GM23338 (cell line): ENCODE measurements around the gene NTM. TPM values are rescaled to one million over a fixed set of nuclear protein-coding genes. Genes with fewer than 3 reads are reported as not detected.
A peak's percentile ranks its signal among the peaks of the same experiment; 100 is the strongest.

Experiments used
- ATAC-seq: fragments of 200-7000 bp; cut with Tn5 transposase; 3 replicates; pipeline ENCODE4 v1.9.1; 2020
- DNase-seq: peaks from one replicate; pipeline ENCODE4 v3.0.0-alpha.2; 2015; ENCODE audit warnings: low spot score
- H2AFZ ChIP-seq: fragments of 200-600 bp; sonication (generic); 2 replicates; pipeline ENCODE4 v1.8.0; 2016; ENCODE audit warnings: antibody characterized with exemption, mild to moderate bottlenecking, moderate library complexity
- H3F3A ChIP-seq: fragments of 200-600 bp; sonication (generic); replicated peaks from 2 replicates; pipeline ENCODE4 v1.8.0; 2017; ENCODE audit warnings: antibody characterized with exemption, mixed run types, low read depth
- H3K27ac ChIP-seq: fragments of 200-600 bp; sonication (generic); 2 replicates; pipeline ENCODE4 v1.6.1; 2016; ENCODE audit warnings: low read depth
- H3K27me3 ChIP-seq: fragments of 200-600 bp; sonication (generic); 2 replicates; pipeline ENCODE4 v1.8.0; 2016; ENCODE audit warnings: mild to moderate bottlenecking, mixed run types, moderate library complexity; ENCODE audit not compliant: insufficient read depth
- H3K36me3 ChIP-seq: fragments of 200-600 bp; sonication (generic); 2 replicates; pipeline ENCODE4 v1.8.0; 2016; ENCODE audit warnings: mild to moderate bottlenecking; ENCODE audit not compliant: insufficient read depth
- H3K4me1 ChIP-seq: fragments of 200-600 bp; sonication (generic); 2 replicates; pipeline ENCODE4 v1.8.0; 2016; ENCODE audit warnings: mild to moderate bottlenecking, moderate library complexity; ENCODE audit not compliant: insufficient read depth
- H3K4me2 ChIP-seq: fragments of 200-600 bp; sonication (generic); 2 replicates; pipeline ENCODE4 v1.7.1; 2017; ENCODE audit warnings: mixed run types
- H3K4me3 ChIP-seq: fragments of 200-600 bp; sonication (generic); 2 replicates; pipeline ENCODE4 v1.6.1; 2016; ENCODE audit warnings: mixed run types
- H3K79me2 ChIP-seq: fragments of 200-600 bp; sonication (generic); replicated peaks from 2 replicates; pipeline ENCODE4 v1.8.0; 2017; ENCODE audit warnings: mild to moderate bottlenecking; ENCODE audit not compliant: insufficient read depth
- H3K9me2 ChIP-seq: fragments of 200-600 bp; sonication (generic); 2 replicates; pipeline ENCODE4 v1.8.0; 2017; ENCODE audit not compliant: insufficient read depth
- H4K20me1 ChIP-seq: fragments of 200-600 bp; sonication (generic); replicated peaks from 2 replicates; pipeline ENCODE4 v1.8.0; 2017; ENCODE audit warnings: mild to moderate bottlenecking; ENCODE audit not compliant: insufficient read depth
- H3K27ac Mint-ChIP-seq: 2 replicates; pipeline ENCODE4 v1.8.0; 2020; ENCODE audit warnings: inconsistent platforms, mild to moderate bottlenecking, moderate library complexity, mixed read lengths
- H3K27me3 Mint-ChIP-seq: 3 replicates; pipeline ENCODE4 v1.8.0; 2022; ENCODE audit warnings: low read depth, mild to moderate bottlenecking, moderate library complexity, mixed read lengths, inconsistent platforms; ENCODE audit not compliant: insufficient read depth, poor library complexity
- H3K36me3 Mint-ChIP-seq: 3 replicates; pipeline ENCODE4 v1.8.0; 2021; ENCODE audit warnings: low read depth, mild to moderate bottlenecking, inconsistent platforms, moderate library complexity, mixed read lengths
- H3K4me1 Mint-ChIP-seq: 3 replicates; pipeline ENCODE4 v1.8.0; 2020; ENCODE audit warnings: mild to moderate bottlenecking, inconsistent platforms, mixed read lengths
- H3K4me3 Mint-ChIP-seq: 3 replicates; pipeline ENCODE4 v1.8.0; 2021; ENCODE audit warnings: moderate library complexity, mild to moderate bottlenecking, inconsistent platforms, mixed read lengths
- H3K9me3 Mint-ChIP-seq: 3 replicates; pipeline ENCODE4 v1.8.0; 2020; ENCODE audit warnings: moderate library complexity, mild to moderate bottlenecking, inconsistent platforms, mixed read lengths
- CREB1 ChIP-seq: fragments of 250-450 bp; sonication (Bioruptor Pico); IDR thresholded peaks from 2 replicates; pipeline ENCODE4 v1.5.0; 2020; ENCODE audit warnings: low read depth, mild to moderate bottlenecking, moderate library complexity
- CTCF ChIP-seq, 2 experiments: fragments of 200-600 bp in 1 of 2; sonication (generic) in 1 of 2; conservative IDR thresholded peaks; 2 replicates each; pipeline versions ENCODE4 v1.5.1 to v1.6.1; 2016 to 2017; ENCODE audit warnings: antibody characterized with exemption in 2 of 2, low read depth in 2 of 2, mild to moderate bottlenecking in 2 of 2, moderate library complexity in 1 of 2
- ETS1 ChIP-seq: IDR thresholded peaks from 2 replicates; pipeline ENCODE4 v1.6.1; 2016; ENCODE audit warnings: antibody characterized with exemption
- EZH2 ChIP-seq: fragments of 200-600 bp; sonication (generic); IDR thresholded peaks from one replicate; pipeline ENCODE4 v1.8.0; 2017; ENCODE audit warnings: antibody characterized with exemption, mild to moderate bottlenecking, low read depth; ENCODE audit not compliant: unreplicated experiment
- NANOG ChIP-seq: IDR thresholded peaks from 2 replicates; pipeline ENCODE4 v1.6.1; 2016; ENCODE audit warnings: antibody characterized with exemption, borderline replicate concordance
- POLR2AphosphoS5 ChIP-seq: IDR thresholded peaks from 2 replicates; pipeline ENCODE4 v1.6.1; 2016; ENCODE audit warnings: antibody characterized with exemption, low read depth
- REST ChIP-seq: IDR thresholded peaks from one replicate; pipeline ENCODE4 v1.6.1; 2018; ENCODE audit warnings: antibody characterized with exemption; ENCODE audit not compliant: unreplicated experiment
- STAT1 ChIP-seq: IDR thresholded peaks from one replicate; pipeline ENCODE4 v1.6.1; 2016; ENCODE audit warnings: antibody characterized with exemption; ENCODE audit not compliant: unreplicated experiment
- ZNF331 ChIP-seq: fragments of 250-450 bp; sonication (Bioruptor Pico); IDR thresholded peaks from 2 replicates; pipeline ENCODE4 v1.5.0; 2020; ENCODE audit warnings: low read depth, mild to moderate bottlenecking, moderate library complexity
- ZNF462 ChIP-seq: fragments of 250-450 bp; sonication (Bioruptor Pico); IDR thresholded peaks from 2 replicates; pipeline ENCODE4 v1.5.0; 2020; ENCODE audit warnings: mild to moderate bottlenecking, moderate library complexity
- polyA plus RNA-seq: library from polyadenylated mRNA; unstranded; fragments of >200 nt; fragmentation: Nextera tagmentation; extraction: Ambion mirVana; gene quantifications from 2 replicates; pipeline ENCODE4 v1.2.1, GENCODE V29; 2016
- total RNA-seq: library from RNA; depleted of rRNA; stranded (reverse); fragments of >200 nt; shearing (Covaris generic); gene quantifications from 2 replicates; pipeline ENCODE4 v1.2.3, GENCODE V29; 2014

Gene NTM
- total and polyA plus RNA-seq, 2 experiments from 2014 or later, result 10.6 to 14.6 TPM

GRCh38 chr11:131916638-131917037 lies 546.2 kb downstream of the NTM start (continued):
- TF ChIP-seq EZH2 (no peak), POLR2AphosphoS5 (no peak), CTCF (conservative IDR thresholded peaks at IDR 0.05; ENCODE audit: low read depth in 2 of 2) (no peak), CREB1 (CRISPR knock-in tag) (no peak), STAT1 (no peak)

GRCh38 chr11:131917634-131918384 lies 547.4 kb downstream of the NTM start:
- Histone ChIP-seq H3K9me2 (no peaks in the 10 kb centered on the region), H3K27me3 (0 out of 2 replicates have a peak, but pooled peaks cover 4% of the 10 kb centered on the region), H3K79me2 (peaks cover 5% of the 10 kb centered on the region; the same call in 1 of the 2 replicates), H2AFZ (no peak overlapping the region), H3K36me3 (no peaks in the 10 kb centered on the region), H3K4me3 (0 out of 2 replicates have a peak overlapping the region, but pooled peaks have one; percentile 26), H3K27ac (no peak overlapping the region), H4K20me1 (no peaks in the 10 kb centered on the region; the same call in 1 of the 2 replicates), H3K4me2 (peak overlapping the region; percentile 66; the same call in 1 of the 2 replicates), H3F3A (0 out of 2 replicates have a peak, but pooled peaks cover 3% of the 10 kb centered on the region), H3K4me1 (peaks cover 15% of the 10 kb centered on the region)
- DNase-seq (peak; percentile 27), ATAC-seq (peak; percentile 66)
- no peak overlapping the region; the same call in 2 of the 3 replicates for H3K4me3 Mint-ChIP-seq
- H3K27me3 Mint-ChIP-seq, result peaks cover 6% of the 10 kb centered on the region
- H3K36me3 Mint-ChIP-seq, result no peaks in the 10 kb centered on the region; the same call in 2 of the 3 replicates
- H3K4me1 Mint-ChIP-seq, result peaks cover 26% of the 10 kb centered on the region
- H3K9me3 Mint-ChIP-seq, result no peaks in the 10 kb centered on the region
- no peak overlapping the region for H3K27ac Mint-ChIP-seq
- TF ChIP-seq ZNF331 (no peak), ZNF462 (no peak), EZH2 (no peak), CREB1 (CRISPR knock-in tag) (no peak), POLR2AphosphoS5 (no peak), NANOG (no peak), REST (no peak), STAT1 (no peak), ETS1 (no peak)
